ENCODE data around the gene VCX2. TPM values are rescaled to one million over a fixed set of nuclear protein-coding genes. Genes with fewer than 3 reads are reported as not detected.
"Not testable (repeated sequence)": the region's sequence is repeated elsewhere in the genome, so short reads cannot be mapped to it uniquely, and the experiment has no call there.

Gene VCX2
- total RNA-seq: not detected
- long read RNA-seq: 0 reads

GRCh38 chrX:8171169-8171568, at the start of gene VCX2:
TSS of gene VCX2 (minus strand) at chrX:8171267. CDS start at chrX:8170643, 624 bp downstream.
- H3K4me3 ChIP-seq; H3K36me3 ChIP-seq; ATAC-seq; H3K9me3 ChIP-seq; intact Hi-C loops (cut with DNase I); DNase-seq; H3K4me1 ChIP-seq; H3K27me3 ChIP-seq (ENCODE audit: low read depth); H3K27ac ChIP-seq: not testable (repeated sequence)

DNA sequence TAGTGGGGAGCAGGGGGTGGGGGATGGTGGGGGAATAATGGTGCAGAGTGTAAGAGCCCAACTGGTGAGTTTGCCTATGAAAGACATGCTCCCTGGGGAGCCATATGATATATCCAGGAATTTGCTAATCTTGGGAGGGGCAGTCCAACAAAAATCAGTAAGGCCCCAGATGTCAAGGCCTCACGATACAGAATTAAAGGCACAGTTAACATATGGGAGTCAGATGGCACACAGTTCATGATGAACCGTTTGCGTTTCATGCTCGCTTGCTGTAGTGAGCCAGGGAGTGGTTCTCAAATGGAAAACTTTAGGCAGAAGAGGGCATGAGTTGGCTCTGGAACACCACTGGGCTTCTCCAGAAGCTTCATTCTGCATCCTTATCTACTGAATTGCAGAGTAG, 33.9 kb upstream of the VCX2 start:
- Histone ChIP-seq H3K27me3 (ENCODE audit: low read depth) (no peaks in the 10 kb centered on the region), H3K27ac (no peak overlapping the region), H3K4me3 (no peak overlapping the region), H3K9me3 (no peaks in the 10 kb centered on the region), H3K36me3 (no peaks in the 10 kb centered on the region), H3K4me1 (no peaks in the 10 kb centered on the region)
- ATAC-seq (no peak), DNase-seq (no peak)
- no peak for TF ChIP-seq CTCF (IDR thresholded peaks at IDR 0.05)
- intact Hi-C loops (cut with DNase I): no loop called here

- ATAC-seq (no peak), DNase-seq (no peak)
- no peaks in the 10 kb centered on the region for H3K27me3 ChIP-seq (ENCODE audit: low read depth)
- no peaks in the 10 kb centered on the region for H3K36me3 ChIP-seq
- no peak overlapping the region for H3K4me3 ChIP-seq
- no peak overlapping the region for H3K27ac ChIP-seq
- intact Hi-C loops (cut with DNase I): no loop called here
- no peaks in the 10 kb centered on the region for H3K9me3 ChIP-seq
- no peaks in the 10 kb centered on the region for H3K4me1 ChIP-seq
- no peak for TF ChIP-seq CTCF (IDR thresholded peaks at IDR 0.05)
Observed at GRCh38 chrX:8204169-8204935, 33.3 kb upstream of the VCX2 start.

DNA sequence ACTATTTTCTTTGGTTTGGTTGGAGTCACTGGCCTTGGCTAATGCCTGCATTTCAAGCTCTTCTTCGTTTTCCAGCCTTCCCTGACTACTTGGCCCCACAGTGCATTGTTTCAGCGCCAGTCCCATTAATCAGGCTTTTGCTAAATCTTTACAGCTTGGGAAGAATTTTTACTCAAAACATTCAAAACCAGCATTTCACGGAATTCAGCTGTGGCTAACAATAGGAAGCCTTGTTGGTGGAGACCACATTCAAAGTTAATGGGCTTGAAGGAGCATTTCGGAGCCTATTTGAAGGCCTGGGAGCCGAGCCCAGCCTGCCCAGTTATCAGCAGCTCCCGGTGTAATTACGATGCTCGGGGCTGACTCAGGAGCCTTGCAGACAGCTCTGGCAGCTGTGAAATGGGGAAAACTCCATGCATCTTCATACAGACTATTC, 30.8 kb upstream of the VCX2 start:
- ATAC-seq: no peak
- H3K4me3 ChIP-seq: no peak overlapping the region
- TF ChIP-seq CTCF (IDR thresholded peaks at IDR 0.05): no peak
- DNase-seq: no peak
- no peaks in the 10 kb centered on the region for H3K9me3 ChIP-seq
- H3K27me3 ChIP-seq (ENCODE audit: low read depth): no peaks in the 10 kb centered on the region
- no peaks in the 10 kb centered on the region for H3K36me3 ChIP-seq
- no peaks in the 10 kb centered on the region for H3K4me1 ChIP-seq
- intact Hi-C loops (cut with DNase I): no loop called here
- H3K27ac ChIP-seq: no peak overlapping the region

- H3K36me3 ChIP-seq: no peaks in the 10 kb centered on the region
- TF ChIP-seq CTCF (IDR thresholded peaks at IDR 0.05): no peak
- no peak overlapping the region for H3K27ac ChIP-seq
- no peaks in the 10 kb centered on the region for H3K27me3 ChIP-seq (ENCODE audit: low read depth)
- H3K4me1 ChIP-seq: no peaks in the 10 kb centered on the region
- intact Hi-C loops (cut with DNase I): no loop called here
- no peak for DNase-seq
- no peaks in the 10 kb centered on the region for H3K9me3 ChIP-seq
- no peak for ATAC-seq
- no peak overlapping the region for H3K4me3 ChIP-seq
Observed at GRCh38 chrX:8196776-8197175, 25.7 kb upstream of the VCX2 start.

- no peak for TF ChIP-seq CTCF (IDR thresholded peaks at IDR 0.05)
- intact Hi-C loops (cut with DNase I): no loop called here
- Histone ChIP-seq H3K4me1 (no peaks in the 10 kb centered on the region), H3K36me3 (no peaks in the 10 kb centered on the region), H3K27me3 (ENCODE audit: low read depth) (no peaks in the 10 kb centered on the region), H3K4me3 (no peak overlapping the region), H3K9me3 (no peaks in the 10 kb centered on the region), H3K27ac (no peak overlapping the region)
- ATAC-seq: no peak
- no peak for DNase-seq
Observed at GRCh38 chrX:8194216-8194615, 23.1 kb upstream of the VCX2 start.

Measured in lower lobe of right lung (tissue), 2 donors.